ENCODE measurements around the gene KIF2C.

GRCh38 chr1:44719318-44719717 is 20.3 kb upstream of the KIF2C start:
- TF ChIP-seq CTCF (conservative IDR thresholded peaks at IDR 0.05; ENCODE audit: low read depth, low read length), result no peak
- no peak for TF ChIP-seq EZH2 (IDR thresholded peaks at IDR 0.05; ENCODE audit: low read length, unreplicated experiment)
- no peak for TF ChIP-seq EZH2phosphoT487 (IDR thresholded peaks at IDR 0.05; ENCODE audit: borderline replicate concordance, low read length)
